IMR-90 (cell line): ENCODE results near the gene ZNF200. TPM values are rescaled to one million over a fixed set of nuclear protein-coding genes. Genes with fewer than 3 reads are reported as not detected.
A peak's percentile ranks its signal among the peaks of the same experiment; 100 is the strongest.

Experiments used
- ATAC-seq: fragments of 200-7000 bp; cut with Tn5 transposase; 2 replicates; pipeline ENCODE4 v1.9.1; 2020; ENCODE audit warnings: low read depth, mild to moderate bottlenecking, moderate library complexity
- BruUV-seq: library from RNA; stranded (reverse); fragments of 400-500 nt; replicated peaks from 2 replicates; lab custom pipeline; 2021; lab: Mats Ljungman, UMichigan
- CTCF ChIA-PET: fragments of 300-600 bp; formaldehyde crosslinking; extraction: SDS; loops from one replicate; lab custom pipeline; 2021; ENCODE audit warnings: antibody characterized with exemption; lab: Yijun Ruan, JAX
- POLR2A ChIA-PET: fragments of 300-600 bp; sonication (Branson Sonifier 250); formaldehyde crosslinking; loops from one replicate; lab custom pipeline; 2022; ENCODE audit warnings: antibody characterized with exemption; ENCODE audit not compliant: unreplicated experiment; lab: Charles Lee
- DNase-seq: peaks from one replicate; pipeline ENCODE4 v3.0.0; 2013
- H2AFZ ChIP-seq: replicated peaks from 2 replicates; pipeline ENCODE3; 2013; ENCODE audit warnings: low read length, mild to moderate bottlenecking; ENCODE audit not compliant: poor library complexity
- H2AK5ac ChIP-seq: 2 replicates; pipeline ENCODE4 v1.6.1; 2013; ENCODE audit warnings: low read depth, low read length, inconsistent platforms
- H2AK9ac ChIP-seq: replicated peaks from 2 replicates; pipeline ENCODE3; 2013; ENCODE audit warnings: mild to moderate bottlenecking, low read depth, low read length, moderate library complexity; ENCODE audit not compliant: poor library complexity
- H2BK120ac ChIP-seq: 2 replicates; pipeline ENCODE4 v1.6.1; 2013; ENCODE audit warnings: low read depth, low read length, inconsistent platforms
- H2BK15ac ChIP-seq: 3 replicates; pipeline ENCODE4 v1.6.1; 2013; ENCODE audit warnings: low read depth, low read length, inconsistent platforms
- H2BK20ac ChIP-seq: 2 replicates; pipeline ENCODE4 v1.6.1; 2013; ENCODE audit warnings: low read depth, mild to moderate bottlenecking, inconsistent platforms, low read length, moderate library complexity
- H2BK5ac ChIP-seq: 2 replicates; pipeline ENCODE4 v1.6.1; 2013; ENCODE audit warnings: mild to moderate bottlenecking, low read depth, low read length, inconsistent platforms; ENCODE audit not compliant: poor library complexity, severe bottlenecking
- H3K14ac ChIP-seq: replicated peaks from 2 replicates; pipeline ENCODE4 v1.6.1; 2013; ENCODE audit warnings: low read depth, low read length, inconsistent platforms
- H3K18ac ChIP-seq: 2 replicates; pipeline ENCODE4 v1.6.1; 2013; ENCODE audit warnings: low read depth, low read length, control low read depth
- H3K23ac ChIP-seq: 2 replicates; pipeline ENCODE4 v1.6.1; 2013; ENCODE audit warnings: low read depth, low read length, inconsistent platforms
- H3K27ac ChIP-seq: 2 replicates; pipeline ENCODE4 v1.5.1; 2013; ENCODE audit warnings: mild to moderate bottlenecking, control low read depth, low read length; ENCODE audit not compliant: insufficient read depth
- H3K27me3 ChIP-seq: 2 replicates; pipeline ENCODE4 v1.6.1; 2013; ENCODE audit warnings: low read length; ENCODE audit not compliant: control insufficient read depth, insufficient read depth
- H3K36me3 ChIP-seq: 2 replicates; pipeline ENCODE4 v1.6.1; 2013; ENCODE audit warnings: low read length, mixed read lengths; ENCODE audit not compliant: control insufficient read depth, insufficient read depth
- H3K4ac ChIP-seq: 2 replicates; pipeline ENCODE4 v1.6.1; 2013; ENCODE audit warnings: low read depth, low read length, inconsistent platforms
- H3K4me1 ChIP-seq: 2 replicates; pipeline ENCODE4 v1.6.1; 2013; ENCODE audit warnings: low read length, mixed read lengths; ENCODE audit not compliant: control insufficient read depth, insufficient read depth
- H3K4me2 ChIP-seq: 2 replicates; pipeline ENCODE4 v1.6.1; 2013; ENCODE audit warnings: low read depth, mild to moderate bottlenecking, control low read depth, low read length, moderate library complexity
- H3K4me3 ChIP-seq: 2 replicates; pipeline ENCODE4 v1.5.1; 2013; ENCODE audit warnings: low read depth, mild to moderate bottlenecking, control low read depth, low read length, moderate library complexity; ENCODE audit not compliant: insufficient read depth
- H3K56ac ChIP-seq: 2 replicates; pipeline ENCODE4 v1.6.1; 2013; ENCODE audit warnings: low read length, inconsistent platforms; ENCODE audit not compliant: insufficient read depth; ENCODE audit errors: extremely low read depth
- H3K79me1 ChIP-seq, 2 experiments: 2 replicates each; pipeline ENCODE4 v1.6.1; 2013; ENCODE audit warnings: low read length in 2 of 2, inconsistent platforms in 1 of 2, low read depth in 1 of 2
- H3K9ac ChIP-seq: 2 replicates; pipeline ENCODE4 v1.6.1; 2013; ENCODE audit warnings: low read depth, low read length, control low read depth
- H3K9me1 ChIP-seq: 2 replicates; pipeline ENCODE4 v1.6.1; 2013; ENCODE audit warnings: low read length, inconsistent platforms; ENCODE audit not compliant: insufficient read depth
- H3K9me3 ChIP-seq: 2 replicates; pipeline ENCODE4 v1.6.1; 2013; ENCODE audit warnings: low read length; ENCODE audit not compliant: control insufficient read depth, insufficient read depth
- H4K20me1 ChIP-seq: 2 replicates; pipeline ENCODE4 v1.6.1; 2013; ENCODE audit warnings: low read length, inconsistent platforms; ENCODE audit not compliant: insufficient read depth
- H4K5ac ChIP-seq: 2 replicates; pipeline ENCODE4 v1.6.1; 2013; ENCODE audit warnings: mild to moderate bottlenecking, low read depth, low read length, control low read depth
- H4K8ac ChIP-seq, 2 experiments: 2 replicates each; pipeline ENCODE4 v1.6.1; 2013; ENCODE audit warnings: low read depth in 2 of 2, low read length in 2 of 2, control low read depth in 1 of 2, inconsistent platforms in 1 of 2
- H4K91ac ChIP-seq: 2 replicates; pipeline ENCODE4 v1.6.1; 2013; ENCODE audit warnings: low read depth, low read length, inconsistent platforms; ENCODE audit not compliant: insufficient read depth
- BHLHE40 ChIP-seq: fragments of 150-350 bp; IDR thresholded peaks from 2 replicates; pipeline ENCODE4 v1.6.1; 2016; ENCODE audit warnings: mild to moderate bottlenecking, low read depth, low read length
- CEBPB ChIP-seq: IDR thresholded peaks from 2 replicates; pipeline ENCODE4 v1.6.1; 2012; ENCODE audit warnings: low read depth, low read length, improper control_type of control experiment
- MAFK ChIP-seq: IDR thresholded peaks from 2 replicates; pipeline ENCODE4 v1.6.1; 2012; ENCODE audit warnings: low read depth, low read length, improper control_type of control experiment
- MAZ ChIP-seq: IDR thresholded peaks from 2 replicates; pipeline ENCODE4 v1.6.1; 2012; ENCODE audit warnings: low read depth, mild to moderate bottlenecking, low read length, improper control_type of control experiment, moderate library complexity, borderline replicate concordance
- NFE2L2 ChIP-seq: fragments of 150-350 bp; IDR thresholded peaks from 2 replicates; pipeline ENCODE4 v1.6.1; 2016; ENCODE audit warnings: low read depth, mild to moderate bottlenecking, low read length
- POLR2A ChIP-seq: IDR thresholded peaks from 2 replicates; pipeline ENCODE4 v1.6.1; 2012; ENCODE audit warnings: mild to moderate bottlenecking, low read depth, low read length
- RAD21 ChIP-seq: IDR thresholded peaks from 2 replicates; pipeline ENCODE4 v1.6.1; 2012; ENCODE audit warnings: low read length, improper control_type of control experiment
- RCOR1 ChIP-seq: IDR thresholded peaks from 2 replicates; pipeline ENCODE4 v1.6.1; 2012; ENCODE audit warnings: mild to moderate bottlenecking, low read length, improper control_type of control experiment; ENCODE audit not compliant: insufficient replicate concordance
- SMC3 ChIP-seq: fragments of 150-350 bp; IDR thresholded peaks from 2 replicates; pipeline ENCODE4 v1.6.1; 2016; ENCODE audit warnings: low read depth, mild to moderate bottlenecking, antibody characterized with exemption, low read length, moderate library complexity
- WGBS, 2 experiments: methylation state at CpG; one replicate each; pipeline versions ENCODE4 v1.1.5 to v1.1.7; 2013; ENCODE audit warnings: missing lambda C conversion rate in 2 of 2; ENCODE audit not compliant: insufficient read length in 1 of 2; ENCODE audit errors: extremely low coverage in 2 of 2; 5-methylcytosine and 5-hydroxymethylcytosine counted together
- dilution Hi-C: fragments of 300-500 bp; cut with HindIII; formaldehyde crosslinking; loops from one replicate; pipeline ENCODE4 v1.14.3; 2018; ENCODE audit warnings: low sequenced_read_pairs; ENCODE audit not compliant: unreplicated experiment
- in situ Hi-C: fragments of 300-500 bp; cut with MboI; formaldehyde crosslinking; loops from 3 replicates; pipeline ENCODE4 v1.14.3; 2019; ENCODE audit warnings: low sequenced_read_pairs, inconsistent platforms, mixed read lengths
- intact Hi-C: fragments of 100-400 bp; cut with micrococcal nuclease; formaldehyde crosslinking; loops from 2 replicates; pipeline ENCODE4 v1.10.0; 2022
- polyA plus RNA-seq, 3 experiments: library from polyadenylated mRNA; depleted of rRNA; stranded (reverse); fragments of >200 nt; gene quantifications; 2 replicates each; pipeline ENCODE4 v1.2.3, GENCODE V29; 2012; ENCODE audit warnings: low replicate concordance in 1 of 3
- total RNA-seq: library from RNA; depleted of rRNA; stranded (reverse); fragments of >200 nt; gene quantifications from 2 replicates; pipeline ENCODE4 v1.2.3, GENCODE V29; 2012
- TF ChIP-seq, protein P1 (sequence below): conservative IDR thresholded peaks from 2 replicates; pipeline ENCODE4 v1.5.1; 2012; ENCODE audit warnings: mild to moderate bottlenecking, low read depth, low read length, improper control_type of control experiment
- TF ChIP-seq, protein P2 (sequence below): fragments of 150-350 bp; IDR thresholded peaks from 2 replicates; pipeline ENCODE4 v1.6.1; 2017; ENCODE audit warnings: mild to moderate bottlenecking, antibody characterized with exemption, low read length, low read depth

Gene ZNF200
- total and polyA plus RNA-seq, 2 of the 4 experiments (the other 2 are of a cell fraction), result 3.7 to 7.5 TPM

- DNase-seq (no peak), ATAC-seq (no peak)
- no peak overlapping the region for H4K5ac ChIP-seq
- no peak overlapping the region for H2BK5ac ChIP-seq
- 3% methylated on average over 7 of the region's 24 CpGs; no CpG with 5 or more reads in 1 of the 2 experiments for WGBS, 2 experiments
- no peaks in the 10 kb centered on the region for H3K9me3 ChIP-seq
- H3K14ac ChIP-seq, result no peak overlapping the region
- H4K91ac ChIP-seq, result no peak overlapping the region
- H3K56ac ChIP-seq, result no peak overlapping the region
- peak overlapping the region; percentile 60 for H3K4me2 ChIP-seq
- H2AFZ ChIP-seq, result peak overlapping the region; percentile 85
- BruUV-seq, result no TSS peak
- no peak overlapping the region for H3K9ac ChIP-seq
- TF ChIP-seq SMC3, result no peak
- no peak for TF ChIP-seq MAFK
- no peak for TF ChIP-seq RCOR1
- TF ChIP-seq, protein P1, sequence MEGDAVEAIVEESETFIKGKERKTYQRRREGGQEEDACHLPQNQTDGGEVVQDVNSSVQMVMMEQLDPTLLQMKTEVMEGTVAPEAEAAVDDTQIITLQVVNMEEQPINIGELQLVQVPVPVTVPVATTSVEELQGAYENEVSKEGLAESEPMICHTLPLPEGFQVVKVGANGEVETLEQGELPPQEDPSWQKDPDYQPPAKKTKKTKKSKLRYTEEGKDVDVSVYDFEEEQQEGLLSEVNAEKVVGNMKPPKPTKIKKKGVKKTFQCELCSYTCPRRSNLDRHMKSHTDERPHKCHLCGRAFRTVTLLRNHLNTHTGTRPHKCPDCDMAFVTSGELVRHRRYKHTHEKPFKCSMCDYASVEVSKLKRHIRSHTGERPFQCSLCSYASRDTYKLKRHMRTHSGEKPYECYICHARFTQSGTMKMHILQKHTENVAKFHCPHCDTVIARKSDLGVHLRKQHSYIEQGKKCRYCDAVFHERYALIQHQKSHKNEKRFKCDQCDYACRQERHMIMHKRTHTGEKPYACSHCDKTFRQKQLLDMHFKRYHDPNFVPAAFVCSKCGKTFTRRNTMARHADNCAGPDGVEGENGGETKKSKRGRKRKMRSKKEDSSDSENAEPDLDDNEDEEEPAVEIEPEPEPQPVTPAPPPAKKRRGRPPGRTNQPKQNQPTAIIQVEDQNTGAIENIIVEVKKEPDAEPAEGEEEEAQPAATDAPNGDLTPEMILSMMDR, result peak; percentile 29; the same call in 1 of the 2 replicates
- TF ChIP-seq RAD21, result no peak
- TF ChIP-seq NFE2L2, result no peak
- TF ChIP-seq, protein P2, sequence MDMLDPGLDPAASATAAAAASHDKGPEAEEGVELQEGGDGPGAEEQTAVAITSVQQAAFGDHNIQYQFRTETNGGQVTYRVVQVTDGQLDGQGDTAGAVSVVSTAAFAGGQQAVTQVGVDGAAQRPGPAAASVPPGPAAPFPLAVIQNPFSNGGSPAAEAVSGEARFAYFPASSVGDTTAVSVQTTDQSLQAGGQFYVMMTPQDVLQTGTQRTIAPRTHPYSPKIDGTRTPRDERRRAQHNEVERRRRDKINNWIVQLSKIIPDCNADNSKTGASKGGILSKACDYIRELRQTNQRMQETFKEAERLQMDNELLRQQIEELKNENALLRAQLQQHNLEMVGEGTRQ, result no peak
- TF ChIP-seq POLR2A, result no peak
- no peak for TF ChIP-seq CEBPB
- TF ChIP-seq BHLHE40, result 0 out of 2 replicates have a peak, but pooled peaks have one; percentile 15
- no peak for TF ChIP-seq MAZ
- intact Hi-C loops (no loop called here), dilution Hi-C loops (no loop called here), in situ Hi-C loops (no loop called here)
- no peaks in the 10 kb centered on the region for H3K79me1 ChIP-seq
- no peak overlapping the region for H3K4ac ChIP-seq
- H2BK15ac ChIP-seq, result no peak overlapping the region
- peaks cover 2% of the 10 kb centered on the region; the same call in 1 of the 2 replicates for H3K4me1 ChIP-seq
- H3K18ac ChIP-seq, result no peak overlapping the region
- H4K20me1 ChIP-seq, result peaks cover 9% of the 10 kb centered on the region
- H2BK120ac ChIP-seq, result no peak overlapping the region
- H3K27ac ChIP-seq, result no peak overlapping the region
- ChIA-PET POLR2A (no interaction called here), CTCF (no interaction called here)
- H3K23ac ChIP-seq, result no peak overlapping the region
- 0 out of 2 replicates have a peak, but pooled peaks cover 2% of the 10 kb centered on the region for H3K9me1 ChIP-seq
- no peak overlapping the region for H2BK20ac ChIP-seq
- H3K27me3 ChIP-seq, result peaks cover 47% of the 10 kb centered on the region
- H2AK9ac ChIP-seq, result peak overlapping the region; percentile 40
- peak overlapping the region; percentile 20; the same call in 1 of the 2 replicates for H3K4me3 ChIP-seq
- no peak overlapping the region for H2AK5ac ChIP-seq
- no peaks in the 10 kb centered on the region for H3K36me3 ChIP-seq
- H4K8ac ChIP-seq, result no peak overlapping the region
These were observed 60.9 kb downstream of the ZNF200 start for GRCh38 chr16:3173892-3174617.
